Measurements from ENCODE around the gene PTPRD. TPM values are rescaled to one million over a fixed set of nuclear protein-coding genes. Genes with fewer than 3 reads are reported as not detected.

Gene PTPRD
- polyA plus RNA-seq, 1 donor from 2014 or later = not detected

DNA sequence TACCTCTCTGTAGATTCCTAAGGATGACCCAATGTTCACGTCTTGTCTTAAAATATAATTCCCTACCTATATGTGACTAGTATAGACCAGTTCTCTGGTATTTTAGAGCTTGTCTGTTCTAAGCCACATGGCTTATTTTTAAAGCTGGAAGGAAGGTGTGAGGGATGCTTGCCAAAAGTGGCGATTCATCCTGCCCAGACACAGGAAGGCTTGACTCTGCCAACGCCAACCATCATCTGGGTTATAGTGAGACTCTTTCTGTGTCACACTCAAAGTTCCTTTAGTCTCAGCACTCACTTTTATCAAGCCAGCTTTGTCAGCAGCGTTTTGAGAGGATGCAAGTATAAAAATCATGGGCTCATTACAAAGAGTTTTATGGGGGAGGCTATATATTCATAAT lies 500.0 kb downstream of the PTPRD start:
- Mint-ChIP-seq H3K4me3 (no peak overlapping the region), H3K36me3 (no peaks in the 10 kb centered on the region), H3K27me3 (no peaks in the 10 kb centered on the region), H3K9me3 (peaks cover 0 to 4% (median 0%) of the 10 kb centered on the region in 3 donors), H3K4me1 (no peaks in the 10 kb centered on the region), H3K27ac (no peak overlapping the region)

DNA sequence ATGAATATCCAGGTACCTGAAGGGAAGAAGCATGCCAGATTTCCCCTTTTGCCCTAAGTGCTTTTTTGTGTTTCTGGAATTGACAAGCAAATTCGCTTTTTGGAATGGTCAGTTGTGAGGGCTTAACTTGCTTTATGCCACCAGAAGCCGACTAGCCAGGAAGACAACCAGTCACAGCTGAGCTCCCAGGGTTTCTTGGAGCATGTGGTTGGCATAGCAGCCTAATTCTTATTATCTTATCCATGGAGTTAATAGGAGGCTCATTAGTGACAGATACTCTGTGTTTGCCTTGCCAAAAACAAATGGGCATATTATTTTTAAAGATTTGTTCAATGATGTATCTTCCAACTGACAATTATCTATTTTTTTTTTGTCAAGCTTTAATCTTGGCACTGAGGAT lies 500.7 kb downstream of the PTPRD start:
- Mint-ChIP-seq H3K4me1 (no peaks in the 10 kb centered on the region), H3K9me3 (peaks cover 0 to 4% (median 0%) of the 10 kb centered on the region in 3 donors), H3K36me3 (no peaks in the 10 kb centered on the region), H3K4me3 (no peak overlapping the region), H3K27ac (no peak overlapping the region), H3K27me3 (no peaks in the 10 kb centered on the region)

DNA sequence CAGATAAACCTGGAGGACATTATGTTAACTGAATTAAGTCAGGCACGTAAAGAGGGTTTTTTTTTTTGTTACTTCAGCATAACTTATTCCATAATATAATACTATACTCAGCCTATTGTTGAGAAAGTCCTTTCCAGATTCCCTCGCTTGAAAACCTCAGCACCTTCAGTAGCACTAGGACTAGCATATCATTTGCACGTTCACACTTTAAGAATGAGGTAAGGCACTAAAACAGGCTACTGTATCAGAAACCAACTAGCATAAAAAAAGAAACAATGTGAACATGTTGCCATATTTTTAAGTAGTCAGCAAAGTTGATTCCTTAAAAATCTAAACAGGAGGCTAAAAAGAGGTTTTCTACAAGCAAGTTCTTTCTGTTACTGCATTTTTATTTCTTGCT lies 504.0 kb downstream of the PTPRD start:
- no peak overlapping the region for H3K27ac Mint-ChIP-seq
- no peak overlapping the region for H3K4me3 Mint-ChIP-seq
- peaks cover 0 to 2% (median 0%) of the 10 kb centered on the region in 3 donors for H3K9me3 Mint-ChIP-seq
- no peaks in the 10 kb centered on the region for H3K4me1 Mint-ChIP-seq
- H3K27me3 Mint-ChIP-seq = no peaks in the 10 kb centered on the region
- H3K36me3 Mint-ChIP-seq = no peaks in the 10 kb centered on the region

DNA sequence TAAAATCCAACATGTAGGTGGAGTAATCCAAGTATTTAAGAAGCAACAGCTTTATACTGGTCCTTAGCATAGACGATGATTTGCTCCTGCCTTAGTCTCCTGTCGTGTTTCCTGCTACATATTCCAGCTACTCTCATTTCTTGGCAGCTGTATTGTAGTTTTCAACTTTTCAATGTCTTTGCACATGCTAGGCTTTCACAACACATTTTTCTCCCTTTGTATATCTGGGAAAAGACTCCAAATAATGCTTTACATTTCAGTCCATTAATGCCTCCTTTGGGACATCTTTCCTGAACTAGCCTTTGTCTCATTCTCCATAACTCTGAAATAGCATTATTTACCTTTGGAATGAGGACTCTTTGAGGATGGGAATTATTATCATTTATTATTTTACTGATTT lies 508.0 kb downstream of the PTPRD start:
- no peaks in the 10 kb centered on the region for H3K27me3 Mint-ChIP-seq
- no peak overlapping the region for H3K4me3 Mint-ChIP-seq
- H3K4me1 Mint-ChIP-seq = no peaks in the 10 kb centered on the region
- H3K36me3 Mint-ChIP-seq = no peaks in the 10 kb centered on the region
- H3K9me3 Mint-ChIP-seq = no peaks in the 10 kb centered on the region
- H3K27ac Mint-ChIP-seq = no peak overlapping the region

DNA sequence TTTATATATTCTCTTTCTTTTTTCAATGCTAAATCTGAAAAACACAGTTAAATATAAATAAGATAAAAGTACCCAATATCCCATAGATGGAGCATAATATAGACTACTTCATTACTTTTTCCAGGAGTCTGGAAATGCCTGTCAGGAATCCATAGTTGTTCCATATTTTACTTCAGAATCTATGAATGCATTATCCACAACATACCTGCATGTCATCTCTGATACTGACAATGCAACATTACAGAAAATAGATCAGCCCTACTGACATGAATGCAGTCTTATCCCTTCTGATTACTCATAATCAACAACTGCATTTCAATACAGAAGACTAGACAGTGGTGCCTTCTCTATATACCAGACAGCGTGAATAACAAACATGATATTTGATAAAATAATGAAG lies 517.6 kb downstream of the PTPRD start:
- no peaks in the 10 kb centered on the region for H3K27me3 Mint-ChIP-seq
- H3K36me3 Mint-ChIP-seq = no peaks in the 10 kb centered on the region
- H3K9me3 Mint-ChIP-seq = peaks cover 0 to 12% (median 4%) of the 10 kb centered on the region in 3 donors
- no peak overlapping the region for H3K27ac Mint-ChIP-seq
- no peak overlapping the region for H3K4me3 Mint-ChIP-seq
- no peaks in the 10 kb centered on the region for H3K4me1 Mint-ChIP-seq

DNA sequence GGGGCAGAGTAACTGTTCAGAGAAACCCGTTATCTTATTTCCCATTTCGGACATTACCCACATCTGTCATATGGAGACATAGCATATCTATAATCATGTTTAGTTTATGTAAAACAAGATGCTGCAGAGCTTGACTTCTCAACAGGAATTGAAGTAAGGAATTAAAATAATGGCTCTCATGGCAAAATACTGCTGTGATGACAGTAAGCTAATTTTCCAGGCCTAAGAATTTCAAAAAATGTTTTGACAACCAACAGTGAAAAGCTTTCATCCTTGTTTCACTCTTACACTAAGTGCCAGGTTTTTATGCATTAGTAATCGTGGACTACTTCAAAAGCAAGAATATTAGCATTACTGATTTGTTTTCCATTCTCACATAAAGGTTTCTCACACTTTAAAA lies 518.2 kb downstream of the PTPRD start:
- Mint-ChIP-seq H3K27me3 (no peaks in the 10 kb centered on the region), H3K9me3 (peaks cover 0 to 12% (median 4%) of the 10 kb centered on the region in 3 donors), H3K27ac (no peak overlapping the region), H3K4me3 (no peak overlapping the region), H3K4me1 (no peaks in the 10 kb centered on the region), H3K36me3 (no peaks in the 10 kb centered on the region)

DNA sequence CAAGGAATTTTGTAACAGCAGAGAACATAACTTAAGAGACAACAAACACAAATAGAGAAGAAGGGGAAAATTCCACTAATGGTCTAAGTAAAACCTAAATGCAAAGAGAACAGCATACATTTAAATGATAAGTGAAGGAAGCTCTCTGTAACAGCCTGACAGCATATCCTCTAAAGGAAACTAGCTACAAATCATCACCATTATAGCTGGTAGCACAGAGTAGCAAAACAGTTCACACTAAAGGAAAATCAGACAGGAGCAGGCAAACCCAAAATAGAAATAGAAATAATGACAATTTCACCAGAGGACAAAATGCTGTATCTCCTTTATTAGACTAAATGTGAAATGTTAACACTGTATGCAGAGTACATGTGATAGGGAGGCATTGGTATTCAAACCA lies 532.8 kb downstream of the PTPRD start:
- H3K9me3 Mint-ChIP-seq = no peaks in the 10 kb centered on the region
- no peaks in the 10 kb centered on the region for H3K36me3 Mint-ChIP-seq
- no peaks in the 10 kb centered on the region for H3K4me1 Mint-ChIP-seq
- H3K27ac Mint-ChIP-seq = no peak overlapping the region
- H3K27me3 Mint-ChIP-seq = no peaks in the 10 kb centered on the region
- no peak overlapping the region for H3K4me3 Mint-ChIP-seq

DNA sequence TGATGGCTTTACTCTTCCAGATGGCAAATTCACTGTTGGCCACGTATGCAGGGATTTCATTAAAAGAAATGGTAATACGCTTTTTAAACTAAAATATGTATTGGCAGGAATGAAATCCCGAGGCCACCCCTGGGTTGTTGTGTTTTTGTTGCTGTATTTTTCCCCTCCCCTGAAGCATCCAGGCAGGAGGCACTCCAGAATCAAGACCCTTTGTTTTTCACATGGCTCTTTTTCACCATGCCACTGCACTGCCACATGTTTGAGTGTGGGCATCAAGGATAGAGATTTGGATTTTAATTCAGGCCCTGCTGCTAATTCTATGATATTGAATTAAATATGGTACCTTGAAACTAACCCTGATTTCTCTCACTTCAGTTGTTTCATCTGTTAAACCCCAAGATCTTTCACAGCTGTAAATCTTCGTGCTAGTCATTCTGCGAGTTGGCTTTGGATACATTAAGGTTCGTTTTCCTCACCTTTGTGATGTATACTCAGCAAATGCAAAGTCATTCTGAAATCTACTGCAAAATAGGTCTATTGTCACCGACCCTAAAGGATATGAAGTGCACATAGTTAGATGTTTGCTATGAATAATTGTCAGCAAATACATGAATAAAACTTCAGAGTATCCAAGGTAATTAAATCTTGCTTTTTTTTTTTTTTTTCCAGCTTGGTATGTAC lies 533.4 kb downstream of the PTPRD start:
- Mint-ChIP-seq H3K27ac (no peak overlapping the region), H3K4me1 (no peaks in the 10 kb centered on the region), H3K36me3 (no peaks in the 10 kb centered on the region), H3K4me3 (no peak overlapping the region), H3K9me3 (no peaks in the 10 kb centered on the region), H3K27me3 (no peaks in the 10 kb centered on the region)

DNA sequence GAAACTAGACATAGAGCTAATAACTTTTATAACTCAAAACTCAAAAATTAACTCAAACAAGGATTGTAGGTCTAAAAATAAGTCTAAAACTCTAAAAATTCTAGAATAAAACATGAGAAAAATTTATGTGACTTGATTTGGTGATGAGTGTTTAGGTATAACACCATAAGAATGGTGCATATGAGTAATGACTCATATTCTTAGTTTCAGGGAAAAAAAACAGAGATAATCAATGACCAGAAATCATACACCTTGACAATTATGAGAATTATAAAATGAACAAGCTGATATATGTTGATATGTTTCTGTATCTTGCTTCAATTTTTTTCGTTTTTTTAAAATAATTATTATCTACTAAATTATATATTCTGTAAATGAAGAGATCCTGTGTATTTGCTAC lies 541.2 kb downstream of the PTPRD start:
- Mint-ChIP-seq H3K9me3 (no peaks in the 10 kb centered on the region), H3K4me1 (no peaks in the 10 kb centered on the region), H3K36me3 (no peaks in the 10 kb centered on the region), H3K4me3 (no peak overlapping the region), H3K27me3 (no peaks in the 10 kb centered on the region), H3K27ac (no peak overlapping the region)

DNA sequence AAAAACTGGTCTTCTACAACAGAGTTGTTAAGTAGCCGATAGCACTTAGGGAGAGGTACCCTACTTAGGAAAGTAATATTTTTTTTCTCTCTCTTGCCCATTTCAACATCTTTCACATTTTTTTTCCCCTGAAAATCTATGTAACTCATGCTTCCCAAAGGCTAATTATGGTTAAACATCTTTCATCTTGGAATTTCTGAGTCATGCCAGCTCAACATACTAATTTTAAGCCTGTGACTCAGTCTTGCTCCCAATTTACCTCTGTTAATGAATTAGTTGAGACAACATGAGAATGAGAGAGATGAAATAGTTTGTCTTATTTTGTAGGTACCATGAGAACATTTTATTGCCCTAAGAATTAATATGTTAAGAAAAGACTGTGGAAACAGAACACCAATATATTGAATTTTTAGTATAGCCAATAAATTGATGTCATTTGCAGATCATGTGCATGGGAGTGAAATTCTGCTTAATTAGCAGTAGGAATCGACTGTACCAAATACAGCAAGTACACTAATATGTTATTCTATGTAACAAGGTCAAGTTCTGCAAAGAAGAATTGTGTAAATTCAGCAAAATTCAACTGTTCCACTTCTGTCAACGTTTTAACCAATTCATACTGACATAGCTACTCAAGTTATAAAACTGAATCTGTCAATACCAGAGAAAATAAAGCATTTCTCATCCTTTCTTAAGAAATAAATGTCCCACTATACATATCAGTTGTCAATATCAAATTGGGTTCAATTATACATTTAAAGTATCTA lies 550.0 kb downstream of the PTPRD start:
- no peak overlapping the region for H3K4me3 Mint-ChIP-seq
- no peaks in the 10 kb centered on the region for H3K36me3 Mint-ChIP-seq
- no peaks in the 10 kb centered on the region for H3K27me3 Mint-ChIP-seq

DNA sequence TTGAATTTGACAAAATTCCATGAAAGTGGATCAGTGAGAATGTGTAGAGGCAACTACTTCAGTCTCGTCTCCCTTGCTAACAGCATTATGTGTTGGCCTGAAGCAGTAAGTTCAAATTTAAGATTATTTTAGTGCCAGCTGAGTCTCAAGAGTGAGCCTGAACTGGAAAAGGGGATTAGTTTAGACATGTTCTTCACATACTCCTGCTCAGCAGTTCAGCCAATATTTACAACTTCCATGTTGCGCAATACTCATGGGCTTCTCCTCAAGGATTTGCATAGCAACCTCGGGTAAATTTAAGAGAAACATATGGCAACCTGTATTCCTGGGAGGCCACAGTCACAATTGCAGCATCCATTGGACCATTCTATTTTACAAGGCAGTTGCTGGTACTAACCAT lies 553.8 kb downstream of the PTPRD start:
- Mint-ChIP-seq H3K27me3 (no peaks in the 10 kb centered on the region), H3K4me3 (no peak overlapping the region), H3K4me1 (no peaks in the 10 kb centered on the region), H3K36me3 (no peaks in the 10 kb centered on the region), H3K9me3 (no peaks in the 10 kb centered on the region), H3K27ac (no peak overlapping the region)

More for the DNA sequence above, 550.0 kb downstream of the PTPRD start:
- no peaks in the 10 kb centered on the region for H3K9me3 Mint-ChIP-seq
- H3K4me1 Mint-ChIP-seq = no peaks in the 10 kb centered on the region
- no peak overlapping the region for H3K27ac Mint-ChIP-seq

DNA sequence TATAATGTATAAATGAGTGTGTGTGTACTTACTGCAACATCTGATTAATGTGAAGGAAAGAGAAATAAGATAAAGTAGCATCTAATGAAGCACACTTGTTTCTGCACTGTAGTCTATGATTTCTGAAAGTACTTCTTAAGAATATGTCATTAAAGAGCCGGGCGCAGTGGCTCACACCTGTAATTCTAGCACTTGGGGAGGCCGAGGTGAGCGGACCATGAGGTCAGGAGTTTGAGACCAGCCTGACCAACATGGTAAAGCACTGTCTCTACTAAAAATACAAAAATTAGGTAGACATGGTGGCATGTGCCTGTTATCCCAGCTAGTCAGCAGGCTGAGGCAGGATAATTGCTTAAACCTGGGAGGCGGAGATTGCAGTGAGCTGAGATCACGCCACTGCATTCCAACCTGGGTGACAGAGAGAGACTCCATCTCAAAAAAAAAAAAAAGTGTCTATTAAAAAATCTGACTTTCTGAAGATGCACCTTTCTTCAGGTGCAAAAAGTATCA lies 556.9 kb downstream of the PTPRD start:
- Mint-ChIP-seq H3K9me3 (no peaks in the 10 kb centered on the region), H3K36me3 (no peaks in the 10 kb centered on the region), H3K4me3 (no peak overlapping the region), H3K4me1 (no peaks in the 10 kb centered on the region), H3K27ac (no peak overlapping the region), H3K27me3 (peaks cover 2% of the 10 kb centered on the region)

DNA sequence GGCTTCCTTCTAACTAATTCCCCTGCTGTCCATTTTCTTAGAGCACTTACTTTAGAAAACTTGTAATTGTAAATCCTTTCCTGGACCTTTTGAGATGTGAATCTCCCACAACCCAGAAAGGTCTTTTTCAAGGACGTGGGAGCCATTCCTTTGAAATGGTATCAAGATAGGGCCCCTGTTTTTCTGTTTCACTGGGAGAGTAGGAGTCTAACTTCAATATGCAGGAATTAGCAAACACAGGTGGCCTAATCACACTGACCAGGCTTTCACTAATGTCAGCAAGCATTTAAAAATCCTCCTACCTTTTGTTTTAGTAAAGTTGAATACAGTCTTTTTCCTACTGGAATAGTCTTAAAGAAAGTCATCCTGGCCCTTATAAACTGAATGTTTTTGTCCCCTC lies 558.3 kb downstream of the PTPRD start:
- Mint-ChIP-seq H3K9me3 (no peaks in the 10 kb centered on the region), H3K36me3 (no peaks in the 10 kb centered on the region), H3K27me3 (peaks cover 2% of the 10 kb centered on the region), H3K4me3 (no peak overlapping the region), H3K4me1 (no peaks in the 10 kb centered on the region), H3K27ac (no peak overlapping the region)

DNA sequence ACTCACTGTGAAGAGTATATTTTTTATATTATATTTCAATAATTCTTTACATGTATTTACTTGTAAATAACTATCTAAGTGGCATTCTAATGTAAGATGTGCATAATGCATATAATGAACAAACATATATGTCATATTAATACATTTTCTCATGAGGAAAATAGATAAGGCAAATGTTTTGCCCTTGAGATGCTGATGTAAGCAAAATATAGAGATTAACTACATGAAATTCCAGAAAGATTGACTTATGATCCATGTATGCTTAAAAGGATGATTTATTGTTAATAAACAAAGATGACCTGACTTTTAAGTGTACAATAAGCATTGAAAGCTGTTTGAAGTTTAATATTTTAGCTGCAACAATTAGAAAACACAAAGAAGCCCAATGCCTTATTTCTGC lies 559.9 kb downstream of the PTPRD start:
- no peaks in the 10 kb centered on the region for H3K4me1 Mint-ChIP-seq
- peaks cover 2% of the 10 kb centered on the region for H3K27me3 Mint-ChIP-seq
- no peaks in the 10 kb centered on the region for H3K36me3 Mint-ChIP-seq
- no peak overlapping the region for H3K27ac Mint-ChIP-seq
- H3K9me3 Mint-ChIP-seq = no peaks in the 10 kb centered on the region
- H3K4me3 Mint-ChIP-seq = no peak overlapping the region

DNA sequence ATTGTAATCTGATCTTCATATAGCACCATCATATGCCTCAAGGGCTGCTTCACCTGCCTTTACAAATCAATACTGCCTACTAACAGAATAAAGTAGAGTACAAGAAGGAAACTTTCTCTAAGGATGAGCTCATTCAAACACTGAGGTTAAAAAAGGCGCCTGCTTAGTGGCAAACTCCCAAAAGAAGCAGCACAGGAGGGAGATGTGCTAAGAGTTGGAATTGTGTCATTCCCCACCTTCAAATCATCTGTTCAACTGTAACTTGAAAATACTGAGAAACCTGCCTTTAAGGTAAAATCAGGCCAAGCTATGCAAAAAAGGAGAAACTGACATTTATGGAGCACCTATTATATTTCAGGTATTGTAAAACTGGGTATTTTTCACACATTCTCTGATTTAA lies 560.6 kb downstream of the PTPRD start:
- Mint-ChIP-seq H3K4me1 (no peaks in the 10 kb centered on the region), H3K36me3 (no peaks in the 10 kb centered on the region), H3K27me3 (peaks cover 2% of the 10 kb centered on the region), H3K9me3 (no peaks in the 10 kb centered on the region), H3K4me3 (no peak overlapping the region), H3K27ac (no peak overlapping the region)

DNA sequence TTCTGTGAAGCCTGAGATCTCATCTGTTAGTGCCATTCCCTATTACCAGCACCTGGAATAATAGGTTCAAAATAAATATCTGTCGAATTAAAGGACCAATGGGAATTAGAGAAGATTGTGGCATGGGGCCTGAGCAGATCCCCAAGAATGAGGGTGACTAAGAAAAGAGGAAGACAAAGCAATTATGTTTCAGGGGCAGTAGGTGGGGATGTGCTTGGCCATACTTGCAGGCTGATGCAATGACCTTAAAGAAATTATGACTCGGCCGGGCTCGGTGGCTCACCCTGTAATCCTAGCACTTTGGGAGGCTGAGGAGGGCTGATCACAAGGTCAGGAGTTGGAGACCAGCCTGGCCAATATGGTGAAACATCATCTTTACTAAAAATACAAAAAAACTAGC lies 562.8 kb downstream of the PTPRD start:
- Mint-ChIP-seq H3K4me1 (no peaks in the 10 kb centered on the region), H3K36me3 (no peaks in the 10 kb centered on the region), H3K27me3 (peaks cover 2% of the 10 kb centered on the region), H3K4me3 (no peak overlapping the region), H3K27ac (no peak overlapping the region), H3K9me3 (no peaks in the 10 kb centered on the region)
